ENCODE data around the gene AJM1.
A peak's percentile ranks its signal among the peaks of the same experiment; 100 is the strongest.
"Not testable (repeated sequence)": the region's sequence is repeated elsewhere in the genome, so short reads cannot be mapped to it uniquely, and the experiment has no call there.

The AJM1 gene

DNA sequence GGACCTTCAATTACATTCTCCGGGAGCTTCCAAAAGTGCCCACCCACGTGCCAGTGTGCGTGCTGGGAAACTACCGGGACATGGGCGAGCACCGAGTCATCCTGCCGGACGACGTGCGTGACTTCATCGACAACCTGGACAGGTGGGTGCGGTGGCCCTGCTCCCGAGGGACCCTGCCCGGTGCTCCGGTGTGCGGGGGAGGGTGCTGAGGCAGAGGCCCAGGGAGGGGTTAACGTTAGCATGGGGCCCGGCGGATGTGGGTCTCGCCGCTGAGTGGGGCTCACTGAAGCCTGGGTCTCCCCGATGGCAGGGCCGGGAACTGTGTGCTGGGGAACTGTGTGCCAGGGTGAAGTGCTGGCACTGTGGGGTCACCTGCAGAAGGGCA is 10.6 kb upstream of the AJM1 start:
- DNase-seq: no peak

DNA sequence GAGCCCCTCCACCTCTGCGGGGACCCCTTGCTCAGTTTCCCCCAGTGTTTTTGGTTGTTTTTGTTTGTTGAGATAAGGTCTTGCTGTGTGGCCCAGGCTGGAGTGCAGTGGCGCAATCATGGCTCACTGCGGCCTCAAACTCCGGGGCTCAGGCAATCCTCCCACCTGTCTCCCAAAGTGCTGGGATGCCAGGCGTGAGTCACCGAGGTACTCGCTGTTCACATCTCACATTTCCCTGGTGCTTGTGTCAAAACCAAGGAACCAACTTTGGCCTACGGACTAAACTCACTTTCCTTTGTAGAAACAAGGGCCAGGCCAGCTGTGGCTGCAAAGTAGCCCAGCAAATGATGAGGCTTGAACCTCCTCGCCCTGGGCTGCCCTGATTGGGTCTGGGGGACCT is 9.7 kb upstream of the AJM1 start:
- DNase-seq: no peak

DNA sequence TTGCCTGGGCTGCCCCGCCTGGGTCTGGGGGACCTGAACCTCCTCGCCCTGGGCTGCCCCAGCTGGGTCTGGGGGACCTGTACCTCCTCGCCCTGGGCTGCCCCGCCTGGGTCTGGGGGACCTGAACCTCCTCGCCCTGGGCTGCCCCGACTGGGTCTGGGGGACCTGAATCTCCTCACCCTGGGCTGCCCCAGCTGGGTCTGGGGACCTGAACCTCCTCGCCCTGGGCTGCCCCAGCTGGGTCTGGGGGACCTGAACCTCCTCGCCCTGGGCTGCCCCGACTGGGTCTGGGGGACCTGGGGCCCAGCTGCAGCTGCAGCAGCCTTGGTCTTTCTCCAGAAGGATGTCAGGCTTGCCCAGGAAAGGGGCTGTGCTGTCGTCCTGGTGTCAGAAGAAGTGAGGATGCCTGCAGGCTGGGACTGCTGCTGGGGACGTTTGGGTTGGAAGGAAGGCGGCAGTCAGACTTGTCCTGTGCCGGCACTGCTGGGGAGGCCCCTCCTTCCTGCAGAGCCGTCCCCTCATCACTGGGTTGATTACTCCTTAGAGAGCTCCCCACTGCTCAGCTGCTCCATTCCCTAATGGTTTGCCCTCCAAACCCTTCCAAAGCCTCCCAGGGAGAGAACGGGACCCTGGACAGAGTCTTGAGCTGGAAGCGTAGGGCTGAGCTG is 8.8 kb upstream of the AJM1 start:
- DNase-seq: not testable (repeated sequence)

DNA sequence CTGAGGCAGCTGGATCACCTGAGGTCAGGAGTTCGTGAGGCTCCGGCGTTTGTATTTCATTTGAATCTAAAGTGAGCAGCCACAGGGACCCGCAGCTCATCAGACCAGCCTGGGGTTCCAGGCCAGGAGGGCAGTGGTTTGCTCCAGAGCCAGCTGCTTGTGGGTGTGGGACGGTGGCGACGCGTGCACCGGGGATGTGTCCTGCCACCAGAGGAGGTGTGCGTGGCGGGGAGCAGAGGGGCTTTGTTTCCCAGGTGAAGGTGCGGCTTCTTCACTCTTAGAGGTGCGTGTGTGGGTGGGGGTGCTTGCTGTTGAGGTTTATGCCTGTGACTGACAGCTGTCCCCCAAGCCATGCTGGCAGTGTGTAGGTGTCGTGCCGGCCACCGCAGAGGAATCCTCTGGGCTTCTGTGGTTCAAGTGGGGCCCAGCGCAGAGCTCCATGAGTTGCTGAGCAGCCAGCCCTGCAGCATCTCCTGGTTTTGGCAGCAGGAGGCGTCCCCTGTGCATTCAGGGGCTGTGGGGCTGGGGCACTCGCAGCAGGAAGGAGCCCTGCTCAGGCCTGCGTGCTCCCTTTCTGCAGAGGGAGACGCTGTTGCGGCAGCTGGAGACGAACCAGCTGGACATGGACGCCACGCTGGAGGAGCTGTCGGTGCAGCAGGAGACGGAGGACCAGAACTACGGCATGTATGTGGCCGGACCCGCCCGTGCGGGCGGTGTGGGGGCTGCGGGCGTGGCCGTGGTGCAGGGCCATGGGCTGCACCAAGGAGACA is 6.9 kb upstream of the AJM1 start:
- no peak for DNase-seq

DNA sequence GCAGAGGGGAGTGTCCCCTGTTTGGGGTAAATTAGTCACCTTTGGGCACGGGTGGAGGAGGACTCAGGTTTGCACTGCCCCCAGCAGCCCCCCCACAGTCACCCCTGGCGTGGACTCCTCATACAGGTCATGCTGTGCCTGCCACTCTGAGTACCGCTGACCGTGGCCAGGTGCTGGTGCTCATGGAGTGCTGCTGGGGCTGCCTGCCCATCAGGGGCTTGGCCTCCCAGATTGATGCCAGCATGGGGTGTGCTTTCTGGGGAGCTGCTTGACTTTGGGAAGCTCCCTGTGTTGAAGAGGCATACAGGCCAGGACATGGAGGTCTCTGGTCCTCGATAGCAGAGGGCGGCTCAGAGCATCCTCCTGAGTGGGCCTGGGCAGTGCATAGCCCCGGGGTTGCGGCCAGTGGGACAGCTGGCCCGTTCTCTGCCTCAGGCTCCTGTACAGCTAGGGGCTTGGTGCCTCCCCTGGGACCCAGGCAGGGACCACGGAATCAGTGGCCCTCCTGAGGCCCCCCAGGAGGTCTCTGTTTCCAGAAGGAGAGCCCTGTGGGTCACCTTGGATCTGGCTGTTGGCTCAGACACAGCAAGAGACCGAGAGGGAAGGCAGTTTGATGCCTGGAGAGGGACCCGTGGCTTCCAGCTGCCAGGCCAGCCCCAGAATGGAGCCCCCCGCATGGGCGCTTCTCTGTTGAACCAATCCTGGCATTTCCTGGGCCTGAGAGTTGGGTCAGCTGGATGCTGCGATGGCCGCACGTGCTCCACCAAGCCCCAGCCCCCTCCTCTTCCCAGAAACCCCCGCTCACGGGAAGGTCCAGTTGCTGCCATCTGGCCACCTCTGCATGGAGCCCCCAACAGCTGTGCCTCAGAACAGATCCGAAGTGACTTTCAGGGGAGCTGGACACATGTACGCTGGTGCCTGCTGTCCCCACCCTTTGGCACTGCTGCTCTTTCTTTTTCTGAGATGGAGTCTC is 6.1 kb upstream of the AJM1 start:
- DNase-seq: no peak

DNA sequence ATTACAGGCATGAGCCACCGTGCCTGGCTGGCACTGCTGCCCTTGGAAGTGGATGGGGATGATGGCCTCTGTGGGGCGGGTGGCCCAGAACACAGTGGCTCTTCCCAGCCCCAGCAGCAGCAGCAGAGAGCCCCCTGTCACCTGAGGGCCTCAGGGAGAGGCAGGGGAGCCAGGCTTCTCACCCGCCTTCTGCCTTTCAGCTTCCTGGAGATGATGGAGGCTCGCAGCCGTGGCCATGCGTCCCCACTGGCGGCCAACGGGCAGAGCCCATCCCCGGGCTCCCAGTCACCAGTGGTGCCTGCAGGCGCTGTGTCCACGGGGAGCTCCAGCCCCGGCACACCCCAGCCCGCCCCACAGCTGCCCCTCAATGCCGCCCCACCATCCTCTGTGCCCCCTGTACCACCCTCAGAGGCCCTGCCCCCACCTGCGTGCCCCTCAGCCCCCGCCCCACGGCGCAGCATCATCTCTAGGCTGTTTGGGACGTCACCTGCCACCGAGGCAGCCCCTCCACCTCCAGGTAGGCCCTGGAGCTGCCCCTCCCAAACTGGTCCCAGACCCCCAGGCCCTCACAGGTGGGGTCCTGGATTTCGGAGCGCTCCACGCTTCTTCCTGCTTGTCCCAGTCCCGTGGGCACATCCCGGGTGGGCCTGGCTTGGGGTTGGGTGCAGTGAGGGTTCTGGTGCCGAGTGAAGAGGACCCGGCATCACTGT is 5.0 kb upstream of the AJM1 start:
- DNase-seq: no peak

DNA sequence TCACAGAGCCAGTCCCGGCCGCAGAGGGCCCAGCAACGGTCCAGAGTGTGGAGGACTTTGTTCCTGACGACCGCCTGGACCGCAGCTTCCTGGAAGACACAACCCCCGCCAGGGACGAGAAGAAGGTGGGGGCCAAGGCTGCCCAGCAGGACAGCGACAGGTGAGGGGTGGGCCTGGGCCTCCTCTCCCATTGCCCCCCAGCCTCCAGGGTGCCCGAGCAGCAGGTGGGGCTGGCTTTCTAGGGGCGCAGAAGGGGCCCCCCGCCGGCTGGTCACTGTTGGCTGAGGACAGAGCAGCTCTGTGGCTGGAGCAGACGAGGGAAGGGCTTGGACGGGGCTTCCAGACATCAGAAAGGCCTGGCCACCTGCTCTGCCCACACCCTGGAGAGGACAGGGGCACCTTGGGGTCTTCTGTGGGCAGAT is 4.4 kb upstream of the AJM1 start:
- DNase-seq: not testable (repeated sequence)

DNA sequence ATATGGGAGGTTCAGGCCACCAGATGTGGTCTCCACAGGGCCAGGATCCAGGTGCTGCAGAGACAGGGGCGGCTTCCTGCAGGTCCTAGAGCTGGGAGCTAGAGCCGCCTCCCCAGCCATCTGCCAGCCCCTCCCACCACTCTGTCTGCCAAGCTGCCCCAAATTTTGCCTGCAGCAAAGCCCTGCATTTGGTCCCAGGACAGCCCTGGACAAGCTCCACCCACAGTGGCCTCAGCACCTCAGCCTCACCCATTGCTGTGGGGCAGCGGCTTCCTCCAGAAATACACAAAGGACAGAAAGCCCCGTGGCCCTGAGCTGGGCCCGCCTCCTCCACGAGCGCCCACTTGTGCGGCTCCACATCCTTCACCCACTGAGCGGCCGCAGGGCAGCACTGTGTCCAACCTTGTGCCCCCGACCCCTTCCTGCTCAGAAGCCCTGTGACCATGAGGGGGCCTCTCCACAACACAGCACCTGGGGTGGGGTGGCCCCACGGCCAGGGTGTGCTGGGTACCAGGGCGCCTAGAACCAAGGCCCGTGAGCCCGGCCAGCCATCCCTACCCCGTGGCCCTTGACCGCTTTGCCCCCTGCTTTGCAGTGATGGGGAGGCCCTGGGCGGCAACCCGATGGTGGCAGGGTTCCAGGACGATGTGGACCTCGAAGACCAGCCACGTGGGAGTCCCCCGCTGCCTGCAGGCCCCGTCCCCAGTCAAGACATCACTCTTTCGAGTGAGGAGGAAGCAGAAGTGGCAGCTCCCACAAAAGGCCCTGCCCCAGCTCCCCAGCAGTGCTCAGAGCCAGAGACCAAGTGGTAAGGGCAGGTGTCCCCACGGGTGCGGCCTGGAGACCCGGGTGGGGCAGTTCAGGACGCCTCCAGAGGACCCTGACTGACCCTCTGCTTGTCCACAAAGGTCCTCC is 3.7 kb upstream of the AJM1 start:
- no peak for DNase-seq

DNA sequence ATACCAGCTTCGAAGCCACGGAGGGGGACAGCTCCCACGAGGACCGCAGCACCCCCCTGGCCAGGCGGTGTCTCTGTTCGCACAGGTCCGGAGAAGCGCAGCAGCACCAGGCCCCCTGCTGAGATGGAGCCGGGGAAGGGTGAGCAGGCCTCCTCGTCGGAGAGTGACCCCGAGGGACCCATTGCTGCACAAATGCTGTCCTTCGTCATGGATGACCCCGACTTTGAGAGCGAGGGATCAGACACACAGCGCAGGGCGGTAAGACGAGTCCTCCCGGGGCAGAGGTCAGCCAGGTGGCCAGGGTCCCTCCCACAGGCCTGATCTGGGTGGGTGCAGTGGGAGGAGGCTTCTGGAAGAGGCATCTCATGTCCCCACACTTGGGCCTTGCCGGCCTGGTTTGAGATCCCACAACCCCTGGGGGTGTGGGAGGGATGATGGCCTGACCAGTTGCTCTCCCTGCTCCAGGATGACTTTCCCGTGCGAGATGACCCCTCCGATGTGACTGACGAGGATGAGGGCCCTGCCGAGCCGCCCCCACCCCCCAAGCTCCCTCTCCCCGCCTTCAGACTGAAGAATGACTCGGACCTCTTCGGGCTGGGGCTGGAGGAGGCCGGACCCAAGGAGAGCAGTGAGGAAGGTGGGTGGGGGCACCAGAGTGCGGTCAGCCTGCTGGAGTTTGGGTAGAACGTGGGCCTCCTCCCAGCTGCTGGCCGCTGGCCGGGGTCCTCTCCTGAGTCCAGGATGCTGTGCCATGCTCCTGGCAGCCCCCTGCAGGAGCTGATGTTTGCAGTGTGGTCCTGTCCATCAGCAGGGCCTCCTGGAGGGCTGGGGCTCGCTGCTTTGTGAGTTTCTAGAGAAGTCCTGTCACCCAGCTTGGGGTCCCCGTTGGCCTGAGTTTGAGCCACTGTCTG is 2.8 kb upstream of the AJM1 start:
- no peak for DNase-seq

DNA sequence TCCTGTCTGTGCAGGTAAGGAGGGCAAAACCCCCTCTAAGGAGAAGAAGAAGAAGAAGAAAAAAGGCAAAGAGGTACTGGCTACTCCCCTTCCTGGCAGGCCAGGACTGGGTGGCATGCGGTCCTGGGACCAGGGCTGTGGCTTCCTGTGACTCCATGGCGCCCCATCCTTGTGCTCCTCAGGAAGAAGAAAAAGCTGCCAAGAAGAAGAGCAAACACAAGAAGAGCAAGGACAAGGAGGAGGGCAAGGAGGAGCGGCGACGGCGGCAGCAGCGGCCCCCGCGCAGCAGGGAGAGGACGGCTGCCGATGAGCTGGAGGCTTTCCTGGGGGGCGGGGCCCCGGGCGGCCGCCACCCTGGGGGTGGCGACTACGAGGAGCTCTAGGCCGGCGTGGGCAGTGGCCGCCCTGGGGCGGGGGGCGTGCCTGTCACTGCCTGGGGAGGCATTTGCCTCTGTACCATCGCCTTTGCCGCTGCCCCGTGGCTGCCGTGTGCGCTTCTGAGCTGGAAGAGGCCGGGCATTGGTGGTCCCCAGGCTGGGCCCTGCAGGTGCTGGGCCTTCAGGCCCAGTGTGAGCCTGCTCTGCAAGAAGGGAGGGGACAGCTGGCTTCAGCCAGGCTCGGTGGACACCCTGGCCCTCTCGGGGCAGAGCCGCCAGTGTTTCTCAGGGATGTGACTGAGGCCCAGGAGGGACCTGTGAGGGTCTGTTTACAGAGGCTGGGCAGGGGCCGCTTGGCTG is 2.0 kb upstream of the AJM1 start:
- no peak for DNase-seq

DNA sequence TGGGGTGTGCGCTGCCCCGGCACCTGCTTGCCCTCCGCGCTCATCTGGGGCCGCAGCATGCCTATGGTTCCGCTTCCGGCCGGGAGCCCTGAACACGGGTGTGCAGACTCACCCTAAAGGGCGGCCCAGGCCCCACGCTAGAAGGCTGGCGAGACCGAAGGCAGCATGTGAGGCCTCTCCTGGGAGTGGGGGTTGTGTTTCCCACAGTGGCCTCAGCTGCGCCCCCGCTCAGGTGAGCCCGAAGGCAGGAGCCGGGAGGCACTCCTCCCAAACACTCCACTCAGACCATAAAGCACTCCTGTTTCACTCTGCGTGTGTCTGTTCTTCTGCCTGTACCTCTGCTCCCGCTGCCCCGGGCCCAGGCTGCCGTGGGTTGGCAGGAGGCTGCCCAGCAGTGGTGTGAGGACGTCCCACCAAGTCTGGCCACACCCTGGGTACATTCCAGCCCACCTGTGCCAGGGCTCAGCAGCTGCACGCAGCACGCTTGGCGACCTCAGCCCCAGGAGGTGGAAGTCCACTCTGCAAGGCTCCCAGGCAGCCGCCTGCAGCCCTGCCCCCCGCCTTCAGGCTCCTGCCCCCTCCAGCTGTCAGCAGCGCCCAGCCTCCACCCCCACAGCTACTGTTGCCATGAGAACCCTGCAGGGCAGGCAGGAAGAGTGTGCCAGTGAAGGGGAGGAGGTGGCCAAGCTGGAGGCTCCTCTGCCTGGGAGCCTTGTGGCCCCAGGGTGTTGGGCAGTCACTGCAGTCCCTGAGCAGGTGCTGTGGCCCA is 1.2 kb upstream of the AJM1 start:
- no peak for DNase-seq

DNA sequence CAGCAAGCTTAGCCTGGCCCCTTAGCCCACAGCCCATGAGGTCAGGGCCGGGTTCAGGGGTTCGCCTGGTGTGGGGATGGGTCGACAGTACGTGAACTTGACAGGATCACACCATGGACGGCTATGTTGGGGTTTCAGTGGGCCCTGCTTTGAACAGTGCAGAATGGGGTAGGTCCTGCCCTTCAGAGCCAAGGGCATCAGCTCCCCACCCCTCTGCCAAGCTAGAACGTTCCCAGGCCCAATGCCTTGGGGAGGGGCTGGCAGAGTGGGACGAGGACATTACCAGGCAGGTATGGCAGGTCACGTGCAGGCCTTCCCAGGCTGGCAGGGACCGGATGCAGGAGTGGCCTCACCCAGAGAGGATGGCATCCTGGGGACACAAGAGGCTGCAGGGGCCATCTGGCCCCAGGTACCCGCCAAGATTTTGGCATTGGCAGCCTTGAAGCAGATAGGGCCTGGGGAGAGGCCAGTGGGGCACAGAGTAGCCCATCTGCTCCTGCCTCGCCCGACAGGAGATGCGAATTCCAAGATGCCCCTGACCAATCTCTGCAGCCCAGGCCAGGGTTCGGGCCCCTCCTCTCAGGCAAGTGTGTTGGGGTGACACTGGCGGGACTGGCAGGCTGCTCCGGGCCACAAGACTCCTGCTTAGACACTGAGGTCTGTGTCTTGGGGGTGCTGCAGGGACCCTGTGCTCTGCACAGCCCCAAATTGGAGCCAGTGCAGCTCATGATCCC is 465 bp upstream of the AJM1 start:
- DNase-seq: not testable (repeated sequence)

DNA sequence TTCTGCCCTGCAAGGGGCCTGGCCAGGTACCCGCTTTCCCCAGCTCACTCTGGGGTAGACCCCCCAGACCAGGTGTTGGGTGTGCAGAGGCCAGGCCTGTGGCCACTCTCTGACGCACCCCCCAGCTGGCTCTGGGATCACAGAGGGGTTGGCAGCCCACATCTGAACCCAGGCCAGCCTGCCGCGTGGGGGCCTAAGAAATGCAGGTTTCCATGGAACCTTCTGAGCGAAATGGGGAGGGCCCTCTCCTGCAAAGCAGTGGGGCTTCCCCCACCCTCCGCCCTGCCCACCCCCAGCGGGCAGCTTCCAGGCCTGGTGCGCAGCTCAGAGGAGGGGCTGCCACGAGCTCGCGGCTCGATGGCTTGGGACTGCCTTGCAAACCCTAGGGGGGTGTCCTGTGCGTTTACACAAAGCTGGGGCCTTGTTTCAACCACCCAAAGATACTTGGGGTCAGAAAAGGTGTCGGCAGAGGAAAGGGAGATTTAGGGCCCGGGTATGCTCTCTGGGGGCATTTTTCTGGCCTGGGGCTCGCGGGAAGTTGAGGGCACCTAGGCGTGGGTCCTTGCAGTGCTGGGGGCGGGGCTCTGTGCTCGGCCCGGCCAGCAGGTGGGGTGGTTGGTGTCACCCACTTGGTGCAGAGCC is 1.0 kb downstream of the AJM1 start:
- not testable (repeated sequence) for DNase-seq

DNA sequence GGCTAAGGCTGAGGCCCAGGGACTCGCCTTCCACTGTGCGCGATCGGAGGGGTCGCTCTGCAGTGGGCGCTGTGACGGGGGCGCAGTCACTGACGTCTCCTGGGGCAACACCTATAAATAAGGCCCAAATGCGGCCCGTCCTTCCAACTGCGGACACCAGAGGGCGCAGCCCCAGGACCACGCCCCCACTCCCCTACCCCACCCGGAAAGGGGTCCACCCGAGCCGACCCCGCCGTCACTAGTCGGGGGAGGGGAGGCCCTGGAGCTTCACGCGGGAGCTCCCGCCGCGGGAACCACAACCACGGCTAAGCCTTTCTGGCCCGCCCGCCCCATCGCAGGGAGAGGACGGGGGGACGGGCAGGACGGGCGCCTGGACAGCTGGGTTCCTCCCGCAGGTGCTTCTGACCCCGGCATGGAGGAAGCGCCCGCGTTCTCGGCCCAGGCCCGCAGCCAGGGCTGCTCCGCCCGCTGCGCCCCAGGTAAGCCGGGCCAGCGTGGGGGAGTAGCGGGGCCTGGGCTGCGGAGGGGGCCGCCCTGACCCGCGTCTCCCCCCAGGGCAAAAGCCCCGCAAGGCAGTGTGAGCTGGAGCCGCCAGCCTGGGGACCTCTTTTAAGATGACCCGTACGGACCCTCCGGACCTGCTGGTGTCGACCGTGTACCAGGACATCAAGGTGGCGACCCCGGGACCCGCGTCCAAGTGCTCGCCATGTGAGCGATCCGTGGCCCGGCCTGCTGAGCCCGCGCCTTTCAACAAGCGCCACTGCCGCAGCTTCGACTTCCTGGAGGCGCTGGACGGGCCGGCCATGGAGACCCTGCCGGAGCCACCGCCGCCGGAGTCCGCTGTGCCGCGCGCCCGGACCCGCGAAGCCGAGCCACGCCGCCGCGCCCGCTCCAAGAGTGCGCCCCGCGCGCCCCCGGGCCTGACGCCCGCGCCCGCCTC is 1.8 kb downstream of the AJM1 start:
- peak; percentile 39 for DNase-seq

DNA sequence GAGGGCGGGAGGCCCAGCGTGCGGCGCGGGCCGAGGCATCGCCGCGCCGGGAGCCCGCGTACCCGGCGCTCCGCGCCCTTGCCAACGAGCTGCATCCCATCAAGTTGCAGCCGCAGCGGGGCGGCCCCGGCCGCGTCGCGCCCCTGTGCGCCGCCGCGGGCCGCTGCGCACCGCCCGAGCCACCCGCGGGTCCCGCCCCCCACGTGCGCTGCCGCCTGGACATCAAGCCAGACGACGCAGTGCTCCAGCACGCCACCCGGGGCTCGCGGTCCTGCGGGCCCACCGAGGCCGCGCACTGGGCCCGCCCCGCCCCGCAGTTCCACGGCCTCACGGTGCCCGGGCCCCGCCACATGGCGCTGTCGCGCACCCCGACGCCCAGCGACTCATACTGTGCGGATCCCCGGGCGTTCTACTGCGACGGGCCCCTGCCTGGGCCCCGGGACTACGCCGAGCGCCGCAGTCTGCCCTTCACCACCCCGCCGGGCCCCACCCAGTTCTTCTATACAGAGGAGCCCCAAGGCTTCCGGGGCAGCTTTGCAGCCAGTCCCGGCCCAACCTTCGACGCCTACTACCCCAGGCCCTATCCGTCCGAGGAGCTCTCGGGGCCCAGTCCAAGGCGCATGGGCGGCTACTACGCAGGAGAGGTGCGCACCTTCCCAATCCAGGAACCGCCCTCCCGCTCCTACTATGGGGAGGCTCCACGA is 2.6 kb downstream of the AJM1 start:
- no peak for DNase-seq

Data from suppressor macrophage treated with lipopolysaccharide for 4 hours (primary cell).